Stimulated activated naive CD8-positive, alpha-beta T cell treated with anti-CD3 and anti-CD28 coated beads, Interleukin-15, Interleukin-2, amounts not matched to agents 100 ng/mL and 50 ng/mL, for 24 hours (primary cell): Measurements from ENCODE around the gene CCDC97.

Experiments used
- H3K27ac Mint-ChIP-seq: one replicate; pipeline ENCODE4 v1.8.0; 2021; ENCODE audit warnings: mild to moderate bottlenecking, mixed read lengths
- H3K27me3 Mint-ChIP-seq: one replicate; pipeline ENCODE4 v1.8.0; 2021; ENCODE audit warnings: mixed read lengths
- H3K36me3 Mint-ChIP-seq: one replicate; pipeline ENCODE4 v1.8.0; 2021; ENCODE audit warnings: low read depth, mixed read lengths
- H3K4me1 Mint-ChIP-seq: one replicate; pipeline ENCODE4 v1.8.0; 2021; ENCODE audit warnings: low read depth, mixed read lengths
- H3K4me3 Mint-ChIP-seq: one replicate; pipeline ENCODE4 v1.8.0; 2021; ENCODE audit warnings: mild to moderate bottlenecking, mixed read lengths
- H3K9me3 Mint-ChIP-seq: one replicate; pipeline ENCODE4 v1.8.0; 2021; ENCODE audit warnings: mixed read lengths

The CCDC97 gene

GRCh38 chr19:41321600-41322270 lies 11.8 kb downstream of the CCDC97 start:
- Mint-ChIP-seq H3K4me3 (no peak overlapping the region), H3K9me3 (no peaks in the 10 kb centered on the region), H3K36me3 (peaks cover 40% of the 10 kb centered on the region), H3K27ac (peak overlapping the region; percentile 65), H3K4me1 (peaks cover 53% of the 10 kb centered on the region), H3K27me3 (no peaks in the 10 kb centered on the region)

GRCh38 chr19:41322451-41322850 lies 12.5 kb downstream of the CCDC97 start:
- H3K27ac Mint-ChIP-seq = peak overlapping the region; percentile 81
- peaks cover 37% of the 10 kb centered on the region for H3K36me3 Mint-ChIP-seq
- no peaks in the 10 kb centered on the region for H3K9me3 Mint-ChIP-seq
- peaks cover 54% of the 10 kb centered on the region for H3K4me1 Mint-ChIP-seq
- no peaks in the 10 kb centered on the region for H3K27me3 Mint-ChIP-seq
- H3K4me3 Mint-ChIP-seq = no peak overlapping the region

GRCh38 chr19:41323023-41323422 lies 13.1 kb downstream of the CCDC97 start:
- no peak overlapping the region for H3K4me3 Mint-ChIP-seq
- H3K27ac Mint-ChIP-seq = peak overlapping the region; percentile 81
- H3K4me1 Mint-ChIP-seq = peaks cover 58% of the 10 kb centered on the region
- H3K27me3 Mint-ChIP-seq = no peaks in the 10 kb centered on the region
- peaks cover 35% of the 10 kb centered on the region for H3K36me3 Mint-ChIP-seq
- H3K9me3 Mint-ChIP-seq = no peaks in the 10 kb centered on the region

GRCh38 chr19:41323430-41324125 lies 13.6 kb downstream of the CCDC97 start:
- Mint-ChIP-seq H3K27ac (peak overlapping the region; percentile 81), H3K36me3 (peaks cover 38% of the 10 kb centered on the region), H3K9me3 (no peaks in the 10 kb centered on the region), H3K27me3 (no peaks in the 10 kb centered on the region), H3K4me3 (no peak overlapping the region), H3K4me1 (peaks cover 64% of the 10 kb centered on the region)

GRCh38 chr19:41324231-41324702 lies 14.3 kb downstream of the CCDC97 start:
- Mint-ChIP-seq H3K4me3 (no peak overlapping the region), H3K36me3 (peaks cover 39% of the 10 kb centered on the region), H3K9me3 (no peaks in the 10 kb centered on the region), H3K4me1 (peaks cover 70% of the 10 kb centered on the region), H3K27me3 (no peaks in the 10 kb centered on the region), H3K27ac (peak overlapping the region; percentile 82)

GRCh38 chr19:41324921-41325639 lies 15.1 kb downstream of the CCDC97 start:
- no peaks in the 10 kb centered on the region for H3K27me3 Mint-ChIP-seq
- peaks cover 33% of the 10 kb centered on the region for H3K36me3 Mint-ChIP-seq
- H3K4me1 Mint-ChIP-seq = peaks cover 71% of the 10 kb centered on the region
- no peaks in the 10 kb centered on the region for H3K9me3 Mint-ChIP-seq
- peak overlapping the region; percentile 88 for H3K27ac Mint-ChIP-seq
- no peak overlapping the region for H3K4me3 Mint-ChIP-seq

GRCh38 chr19:41325640-41325946 lies 15.6 kb downstream of the CCDC97 start:
- Mint-ChIP-seq H3K27me3 (no peaks in the 10 kb centered on the region), H3K27ac (peak overlapping the region; percentile 88), H3K4me1 (peaks cover 75% of the 10 kb centered on the region), H3K36me3 (peaks cover 37% of the 10 kb centered on the region), H3K4me3 (no peak overlapping the region), H3K9me3 (no peaks in the 10 kb centered on the region)

- peaks cover 39% of the 10 kb centered on the region for H3K36me3 Mint-ChIP-seq
- H3K27me3 Mint-ChIP-seq = no peaks in the 10 kb centered on the region
- H3K9me3 Mint-ChIP-seq = no peaks in the 10 kb centered on the region
- H3K4me1 Mint-ChIP-seq = peaks cover 77% of the 10 kb centered on the region
- H3K27ac Mint-ChIP-seq = peak overlapping the region; percentile 90
- H3K4me3 Mint-ChIP-seq = peak overlapping the region; percentile 79
These were observed 16.2 kb downstream of the CCDC97 start for GRCh38 chr19:41325947-41326706.

GRCh38 chr19:41327076-41327575 lies 17.2 kb downstream of the CCDC97 start:
- peaks cover 49% of the 10 kb centered on the region for H3K36me3 Mint-ChIP-seq
- no peaks in the 10 kb centered on the region for H3K9me3 Mint-ChIP-seq
- H3K27me3 Mint-ChIP-seq = no peaks in the 10 kb centered on the region
- peak overlapping the region; percentile 90 for H3K27ac Mint-ChIP-seq
- peaks cover 80% of the 10 kb centered on the region for H3K4me1 Mint-ChIP-seq
- H3K4me3 Mint-ChIP-seq = peak overlapping the region; percentile 79

- H3K4me1 Mint-ChIP-seq = peaks cover 80% of the 10 kb centered on the region
- H3K9me3 Mint-ChIP-seq = no peaks in the 10 kb centered on the region
- H3K36me3 Mint-ChIP-seq = peaks cover 54% of the 10 kb centered on the region
- H3K4me3 Mint-ChIP-seq = peak overlapping the region; percentile 78
- H3K27ac Mint-ChIP-seq = peak overlapping the region; percentile 97
- H3K27me3 Mint-ChIP-seq = no peaks in the 10 kb centered on the region
These were observed 17.7 kb downstream of the CCDC97 start for GRCh38 chr19:41327576-41328156.

GRCh38 chr19:41328157-41328841 lies 18.3 kb downstream of the CCDC97 start:
- peak overlapping the region; percentile 78 for H3K4me3 Mint-ChIP-seq
- peaks cover 54% of the 10 kb centered on the region for H3K36me3 Mint-ChIP-seq
- H3K4me1 Mint-ChIP-seq = peaks cover 77% of the 10 kb centered on the region
- peak overlapping the region; percentile 97 for H3K27ac Mint-ChIP-seq
- H3K9me3 Mint-ChIP-seq = no peaks in the 10 kb centered on the region
- no peaks in the 10 kb centered on the region for H3K27me3 Mint-ChIP-seq

- Mint-ChIP-seq H3K4me3 (peak overlapping the region; percentile 78), H3K27me3 (no peaks in the 10 kb centered on the region)
These were observed 18.9 kb downstream of the CCDC97 start for GRCh38 chr19:41328842-41329225.

GRCh38 chr19:41330481-41330880 lies 20.5 kb downstream of the CCDC97 start:
- no peak overlapping the region for H3K4me3 Mint-ChIP-seq
- peaks cover 71% of the 10 kb centered on the region for H3K4me1 Mint-ChIP-seq
- H3K27me3 Mint-ChIP-seq = no peaks in the 10 kb centered on the region
- no peak overlapping the region for H3K27ac Mint-ChIP-seq
- no peaks in the 10 kb centered on the region for H3K9me3 Mint-ChIP-seq
- peaks cover 67% of the 10 kb centered on the region for H3K36me3 Mint-ChIP-seq

More at GRCh38 chr19:41328842-41329225, 18.9 kb downstream of the CCDC97 start:
- Mint-ChIP-seq H3K4me1 (peaks cover 78% of the 10 kb centered on the region), H3K36me3 (peaks cover 59% of the 10 kb centered on the region), H3K27ac (peak overlapping the region; percentile 97), H3K9me3 (no peaks in the 10 kb centered on the region)
